Measurements from ENCODE around the gene DNASE2.
A peak's percentile ranks its signal among the peaks of the same experiment; 100 is the strongest.

Gene DNASE2

GRCh38 chr19:12828494-12828893 is 52.8 kb downstream of the DNASE2 start:
- no peak for DNase-seq

GRCh38 chr19:12825254-12826131 is 55.8 kb downstream of the DNASE2 start:
- peak; percentile 70 for DNase-seq

All from activated CD8-positive, alpha-beta memory T cell treated with anti-CD3 and anti-CD28 coated beads, Interleukin-2, amount 50 U/mL, for 48 hours (primary cell).